ENCODE results near the gene AZIN2.
A peak's percentile ranks its signal among the peaks of the same experiment; 100 is the strongest.
"Not testable (repeated sequence)": the region's sequence is repeated elsewhere in the genome, so short reads cannot be mapped to it uniquely, and the experiment has no call there.

The AZIN2 gene

GRCh38 chr1:33080885-33081553 is at the start of gene AZIN2:
Gene AZIN2 (plus strand): TSS chr1:33081153. CDS start chr1:33082250, 1,097 bp downstream.
- DNase-seq = peak; percentile 96

- no peak for DNase-seq
Observed at GRCh38 chr1:33031506-33031905, 49.4 kb upstream of the AZIN2 start.

GRCh38 chr1:33032126-33032869 is 48.7 kb upstream of the AZIN2 start:
- DNase-seq = no peak

GRCh38 chr1:33036051-33036525 is 44.9 kb upstream of the AZIN2 start:
- DNase-seq = no peak

GRCh38 chr1:33036526-33037503 is 44.1 kb upstream of the AZIN2 start, which contains the start of gene AK2:
Gene AK2 (minus strand): TSS chr1:33036883. CDS start chr1:33036828, 55 bp downstream.
- peak; percentile 99 for DNase-seq

GRCh38 chr1:33039840-33040239 is 41.1 kb upstream of the AZIN2 start:
- no peak for DNase-seq

- DNase-seq = no peak
Observed at GRCh38 chr1:33041026-33041425, 39.9 kb upstream of the AZIN2 start.

- DNase-seq = no peak
Observed at GRCh38 chr1:33042831-33043230, 38.1 kb upstream of the AZIN2 start.

GRCh38 chr1:33043267-33044092 is 37.5 kb upstream of the AZIN2 start:
- no peak for DNase-seq

- DNase-seq = no peak
Observed at GRCh38 chr1:33045246-33045645, 35.7 kb upstream of the AZIN2 start.

GRCh38 chr1:33045814-33046213 is 35.1 kb upstream of the AZIN2 start:
- peak; percentile 43 for DNase-seq

- not testable (repeated sequence) for DNase-seq
Observed at GRCh38 chr1:33046234-33046633, 34.7 kb upstream of the AZIN2 start.

GRCh38 chr1:33047290-33047689 is 33.7 kb upstream of the AZIN2 start:
- DNase-seq = no peak

GRCh38 chr1:33047839-33048305 is 33.1 kb upstream of the AZIN2 start:
- DNase-seq = no peak

GRCh38 chr1:33048426-33048825 is 32.5 kb upstream of the AZIN2 start:
- DNase-seq = no peak

GRCh38 chr1:33049371-33049770 is 31.6 kb upstream of the AZIN2 start:
- no peak for DNase-seq

- DNase-seq = no peak
Observed at GRCh38 chr1:33050221-33051076, 30.5 kb upstream of the AZIN2 start.

- peak; percentile 65 for DNase-seq
Observed at GRCh38 chr1:33055210-33056008, 25.5 kb upstream of the AZIN2 start.

GRCh38 chr1:33056426-33056825 is 24.5 kb upstream of the AZIN2 start:
- DNase-seq = no peak

GRCh38 chr1:33057095-33057494 is 23.9 kb upstream of the AZIN2 start:
- no peak for DNase-seq
